ENCODE data around the gene VPS41. TPM values are rescaled to one million over a fixed set of nuclear protein-coding genes. Genes with fewer than 3 reads are reported as not detected.

VPS41 gene
- total and polyA plus RNA-seq, 2 donors from 2014 or later, result 21.8 to 94.0 TPM

GRCh38 chr7:38878694-38879457 lies 30.1 kb downstream of the VPS41 start:
- no peak overlapping the region for H3K4me3 ChIP-seq (ENCODE audit: low read length in 3 of 3)
- H3K9ac ChIP-seq (ENCODE audit: low read length in 3 of 3), result no peak overlapping the region
- H3K36me3 ChIP-seq (ENCODE audit: control insufficient read depth in 2 of 3, insufficient read depth in 3 of 3, low read length in 3 of 3), result no peaks in the 10 kb centered on the region
- DNase-seq (no peak), FAIRE-seq (no peak)
- no peaks in the 10 kb centered on the region for H3K27me3 ChIP-seq (ENCODE audit: control insufficient read depth, insufficient read depth, low read length)
- no peaks in the 10 kb centered on the region for H3K4me1 ChIP-seq (ENCODE audit: control insufficient read depth in 2 of 3, insufficient read depth in 2 of 3, low read depth in 1 of 3, low read length in 3 of 3)
- H3K9me3 ChIP-seq (ENCODE audit: control insufficient read depth in 2 of 3, insufficient read depth in 1 of 3, low read length in 3 of 3), result no peaks in the 10 kb centered on the region
- no peak overlapping the region for H3K27ac ChIP-seq (ENCODE audit: low read depth in 2 of 2, low read length in 2 of 2)
- intact Hi-C loops (cut with DNase I), result no loop called here
- TF ChIP-seq CTCF (IDR thresholded peaks at IDR 0.05; ENCODE audit: borderline replicate concordance, extremely low read depth, insufficient read depth), result no peak

- H3K27me3 ChIP-seq (ENCODE audit: control insufficient read depth, insufficient read depth, low read length), result no peaks in the 10 kb centered on the region
- H3K27ac ChIP-seq (ENCODE audit: low read depth in 2 of 2, low read length in 2 of 2), result no peak overlapping the region
- no peaks in the 10 kb centered on the region for H3K4me1 ChIP-seq (ENCODE audit: control insufficient read depth in 2 of 3, insufficient read depth in 2 of 3, low read depth in 1 of 3, low read length in 3 of 3)
- no peak overlapping the region for H3K4me3 ChIP-seq (ENCODE audit: low read length in 3 of 3)
- no peak for TF ChIP-seq CTCF (IDR thresholded peaks at IDR 0.05; ENCODE audit: borderline replicate concordance, extremely low read depth, insufficient read depth)
- no peak overlapping the region for H3K9ac ChIP-seq (ENCODE audit: low read length in 3 of 3)
- no peaks in the 10 kb centered on the region for H3K9me3 ChIP-seq (ENCODE audit: control insufficient read depth in 2 of 3, insufficient read depth in 1 of 3, low read length in 3 of 3)
- DNase-seq (no peak), FAIRE-seq (no peak)
- intact Hi-C loops (cut with DNase I), result no loop called here
- no peaks in the 10 kb centered on the region for H3K36me3 ChIP-seq (ENCODE audit: control insufficient read depth in 2 of 3, insufficient read depth in 3 of 3, low read length in 3 of 3)
Measured at GRCh38 chr7:38873433-38873832, 35.6 kb downstream of the VPS41 start.

GRCh38 chr7:38872202-38872601 lies 36.8 kb downstream of the VPS41 start:
- DNase-seq, result no peak
- Histone ChIP-seq H3K27me3 (ENCODE audit: control insufficient read depth, insufficient read depth, low read length) (no peaks in the 10 kb centered on the region), H3K4me3 (ENCODE audit: low read length in 3 of 3) (no peak overlapping the region), H3K36me3 (ENCODE audit: control insufficient read depth in 2 of 3, insufficient read depth in 3 of 3, low read length in 3 of 3) (no peaks in the 10 kb centered on the region), H3K4me1 (ENCODE audit: control insufficient read depth in 2 of 3, insufficient read depth in 2 of 3, low read depth in 1 of 3, low read length in 3 of 3) (no peaks in the 10 kb centered on the region), H3K27ac (ENCODE audit: low read depth in 2 of 2, low read length in 2 of 2) (no peak overlapping the region), H3K9ac (ENCODE audit: low read length in 3 of 3) (no peak overlapping the region), H3K9me3 (ENCODE audit: control insufficient read depth in 2 of 3, insufficient read depth in 1 of 3, low read length in 3 of 3) (no peaks in the 10 kb centered on the region)
- intact Hi-C loops (cut with DNase I), result no loop called here
- no peak for FAIRE-seq
- TF ChIP-seq CTCF (IDR thresholded peaks at IDR 0.05; ENCODE audit: borderline replicate concordance, extremely low read depth, insufficient read depth), result no peak
